ENCODE measurements around the gene SHCBP1. TPM values are rescaled to one million over a fixed set of nuclear protein-coding genes. Genes with fewer than 3 reads are reported as not detected.

Gene SHCBP1
- total and polyA plus RNA-seq, 9 of the 15 experiments (the other 6 are each of a cell fraction or from before 2014, with no cell fraction given), result 6.2 to 29.6 (median 19.7) TPM

DNA sequence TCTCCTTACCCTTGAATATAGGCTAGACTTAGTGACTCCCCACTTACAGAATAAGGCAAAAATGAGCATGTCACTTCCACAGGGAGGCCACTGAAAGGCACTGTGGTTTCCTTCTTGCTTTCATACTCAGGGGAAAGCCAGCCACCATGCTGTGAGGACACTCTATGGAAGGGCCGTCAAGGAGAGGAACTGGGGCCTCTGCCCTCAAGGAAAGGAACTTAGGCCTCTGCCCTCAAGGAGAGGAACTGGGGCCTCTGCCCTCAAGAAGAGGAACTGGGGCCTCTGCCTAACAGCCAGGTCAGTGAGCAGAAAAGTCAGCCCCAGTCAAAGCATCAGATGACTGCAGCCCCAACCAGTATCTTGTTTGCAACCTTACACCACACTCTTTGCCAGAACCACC is 37.7 kb upstream of the SHCBP1 start:
- H3K4me2 ChIP-seq (ENCODE audit: insufficient read depth, low read length), result no peak overlapping the region
- TF ChIP-seq ZNF347 (CRISPR knock-in tag; IDR thresholded peaks at IDR 0.05; ENCODE audit: low read depth), result no peak
- TF ChIP-seq SPI1 (IDR thresholded peaks at IDR 0.05; ENCODE audit: borderline replicate concordance, low read depth, low read length), result peak; percentile 89; the same call in 1 of the 2 replicates
- no peaks in the 10 kb centered on the region for H3K9me1 ChIP-seq (ENCODE audit: control insufficient read depth, insufficient read depth, low read length)
- in situ Hi-C loops (cut with MboI), result loop anchor here (25.0 kb wide), 1 partner anchor 253 kb away; no protein-coding TSS in a partner anchor
- DNase-seq (ENCODE audit: extremely low read depth in 1 of 4, low spot score in 3 of 4), result no peak
- H3K27me3 ChIP-seq (ENCODE audit: control insufficient read depth in 2 of 2, insufficient read depth in 2 of 2, low read length in 2 of 2), result no peaks in the 10 kb centered on the region
- peaks cover 46% of the 10 kb centered on the region; the same call in 2 of the 3 replicates for H3K36me3 ChIP-seq (ENCODE audit: control insufficient read depth, insufficient read depth, low read length)
- H3K9me3 ChIP-seq (replicated peaks; ENCODE audit: control insufficient read depth, insufficient read depth, low read depth, low read length), result no peaks in the 10 kb centered on the region
- H3K27ac ChIP-seq (ENCODE audit: extremely low read depth, low read depth, low read length), result no peak overlapping the region
- WGBS (ENCODE audit: insufficient coverage, low coverage, missing lambda C conversion rate), result 41% methylated on average over 1 of the region's 1 CpG
- H3K4me3 ChIP-seq, result no peak overlapping the region
- H2AFZ ChIP-seq (ENCODE audit: low read depth, low read length), result no peak overlapping the region
- H3K79me2 ChIP-seq (ENCODE audit: control insufficient read depth, insufficient read depth, low read length), result no peaks in the 10 kb centered on the region
- peak; percentile 63 for ATAC-seq
- ChIA-PET POLR2A (interaction anchor here (0.6 to 1.2 kb wide), 2 partner anchors 10 to 29 kb away, joined by 3 read pairs; no protein-coding TSS in a partner anchor), CTCF (ENCODE audit: low intra/inter-chr PET ratio) (no interaction called here)
- FAIRE-seq, result no peak
- H3K4me1 ChIP-seq (replicated peaks in 1 of 2; ENCODE audit: control insufficient read depth in 2 of 2, insufficient read depth in 2 of 2, low read length in 2 of 2), result no peaks in the 10 kb centered on the region; a peak in 1 of 5 replicates
- no peak overlapping the region for H3K9ac ChIP-seq (ENCODE audit: insufficient read depth in 1 of 2, low read depth in 2 of 2, low read length in 2 of 2)
- no TSS peak for BruUV-seq (replicated peaks)
- no peaks in the 10 kb centered on the region for H4K20me1 ChIP-seq (replicated peaks; ENCODE audit: control insufficient read depth, insufficient read depth, low read length)
- intact Hi-C loops (cut with micrococcal nuclease), result no loop called here

DNA sequence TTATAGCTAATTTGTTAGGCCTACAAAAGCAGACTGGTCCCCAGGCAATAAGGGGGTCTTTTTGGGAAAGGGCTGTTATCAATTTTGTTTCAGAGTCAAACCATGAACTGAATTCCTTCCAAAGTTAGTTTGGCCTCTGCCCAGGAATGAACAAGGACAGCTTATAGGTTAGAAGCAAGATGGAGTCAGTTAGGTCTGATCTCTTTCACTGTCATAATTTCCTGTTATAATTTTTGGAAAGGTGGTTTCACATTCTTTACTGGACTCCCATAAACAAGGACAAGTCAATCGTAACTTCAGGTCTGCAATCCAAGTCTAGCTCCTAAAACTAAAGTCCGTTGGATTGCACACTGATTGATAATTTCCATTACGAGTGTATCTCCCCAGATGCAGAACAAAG is 30.1 kb upstream of the SHCBP1 start:
- POLR2A ChIA-PET, result no interaction called here
- Histone ChIP-seq H3K27me3 (ENCODE audit: control insufficient read depth in 2 of 2, insufficient read depth in 2 of 2, low read length in 2 of 2) (peaks cover 0 to 5% of the 10 kb centered on the region in 2 experiments; a peak in 1 of 5 replicates), H3K79me2 (ENCODE audit: control insufficient read depth, insufficient read depth, low read length) (no peaks in the 10 kb centered on the region), H3K9me1 (ENCODE audit: control insufficient read depth, insufficient read depth, low read length) (no peaks in the 10 kb centered on the region), H3K27ac (ENCODE audit: extremely low read depth, low read depth, low read length) (no peak overlapping the region), H2AFZ (ENCODE audit: low read depth, low read length) (no peak overlapping the region), H3K4me1 (replicated peaks in 1 of 2; ENCODE audit: control insufficient read depth in 2 of 2, insufficient read depth in 2 of 2, low read length in 2 of 2) (peaks cover 4 to 8% of the 10 kb centered on the region in 2 experiments; a peak in 3 of 5 replicates), H3K9me3 (replicated peaks; ENCODE audit: control insufficient read depth, insufficient read depth, low read depth, low read length) (no peaks in the 10 kb centered on the region), H3K4me2 (ENCODE audit: insufficient read depth, low read length) (no peak overlapping the region), H3K4me3 (no peak overlapping the region), H3K9ac (ENCODE audit: insufficient read depth in 1 of 2, low read depth in 2 of 2, low read length in 2 of 2) (no peak overlapping the region), H3K36me3 (ENCODE audit: control insufficient read depth, insufficient read depth, low read length) (no peaks in the 10 kb centered on the region), H4K20me1 (replicated peaks; ENCODE audit: control insufficient read depth, insufficient read depth, low read length) (no peaks in the 10 kb centered on the region)
- ATAC-seq, result no peak
- intact Hi-C loops (cut with micrococcal nuclease) (no loop called here), in situ Hi-C loops (cut with MboI) (loop anchor here (25.0 kb wide), 1 partner anchor 261 kb away; no protein-coding TSS in a partner anchor)
- no peak for FAIRE-seq
- WGBS (ENCODE audit: insufficient coverage, low coverage, missing lambda C conversion rate), result 23% methylated on average over 3 of the region's 3 CpGs
- no TSS peak for BruUV-seq (replicated peaks)
- no peak for DNase-seq (ENCODE audit: extremely low read depth in 1 of 4, low spot score in 3 of 4)
- CTCF ChIA-PET (ENCODE audit: low intra/inter-chr PET ratio), result no interaction called here
- 0 out of 2 replicates have a peak, but pooled peaks have one; percentile 24 for TF ChIP-seq ZNF644 (tag; IDR thresholded peaks at IDR 0.05; ENCODE audit: low read depth)
- TF ChIP-seq, protein P1, sequence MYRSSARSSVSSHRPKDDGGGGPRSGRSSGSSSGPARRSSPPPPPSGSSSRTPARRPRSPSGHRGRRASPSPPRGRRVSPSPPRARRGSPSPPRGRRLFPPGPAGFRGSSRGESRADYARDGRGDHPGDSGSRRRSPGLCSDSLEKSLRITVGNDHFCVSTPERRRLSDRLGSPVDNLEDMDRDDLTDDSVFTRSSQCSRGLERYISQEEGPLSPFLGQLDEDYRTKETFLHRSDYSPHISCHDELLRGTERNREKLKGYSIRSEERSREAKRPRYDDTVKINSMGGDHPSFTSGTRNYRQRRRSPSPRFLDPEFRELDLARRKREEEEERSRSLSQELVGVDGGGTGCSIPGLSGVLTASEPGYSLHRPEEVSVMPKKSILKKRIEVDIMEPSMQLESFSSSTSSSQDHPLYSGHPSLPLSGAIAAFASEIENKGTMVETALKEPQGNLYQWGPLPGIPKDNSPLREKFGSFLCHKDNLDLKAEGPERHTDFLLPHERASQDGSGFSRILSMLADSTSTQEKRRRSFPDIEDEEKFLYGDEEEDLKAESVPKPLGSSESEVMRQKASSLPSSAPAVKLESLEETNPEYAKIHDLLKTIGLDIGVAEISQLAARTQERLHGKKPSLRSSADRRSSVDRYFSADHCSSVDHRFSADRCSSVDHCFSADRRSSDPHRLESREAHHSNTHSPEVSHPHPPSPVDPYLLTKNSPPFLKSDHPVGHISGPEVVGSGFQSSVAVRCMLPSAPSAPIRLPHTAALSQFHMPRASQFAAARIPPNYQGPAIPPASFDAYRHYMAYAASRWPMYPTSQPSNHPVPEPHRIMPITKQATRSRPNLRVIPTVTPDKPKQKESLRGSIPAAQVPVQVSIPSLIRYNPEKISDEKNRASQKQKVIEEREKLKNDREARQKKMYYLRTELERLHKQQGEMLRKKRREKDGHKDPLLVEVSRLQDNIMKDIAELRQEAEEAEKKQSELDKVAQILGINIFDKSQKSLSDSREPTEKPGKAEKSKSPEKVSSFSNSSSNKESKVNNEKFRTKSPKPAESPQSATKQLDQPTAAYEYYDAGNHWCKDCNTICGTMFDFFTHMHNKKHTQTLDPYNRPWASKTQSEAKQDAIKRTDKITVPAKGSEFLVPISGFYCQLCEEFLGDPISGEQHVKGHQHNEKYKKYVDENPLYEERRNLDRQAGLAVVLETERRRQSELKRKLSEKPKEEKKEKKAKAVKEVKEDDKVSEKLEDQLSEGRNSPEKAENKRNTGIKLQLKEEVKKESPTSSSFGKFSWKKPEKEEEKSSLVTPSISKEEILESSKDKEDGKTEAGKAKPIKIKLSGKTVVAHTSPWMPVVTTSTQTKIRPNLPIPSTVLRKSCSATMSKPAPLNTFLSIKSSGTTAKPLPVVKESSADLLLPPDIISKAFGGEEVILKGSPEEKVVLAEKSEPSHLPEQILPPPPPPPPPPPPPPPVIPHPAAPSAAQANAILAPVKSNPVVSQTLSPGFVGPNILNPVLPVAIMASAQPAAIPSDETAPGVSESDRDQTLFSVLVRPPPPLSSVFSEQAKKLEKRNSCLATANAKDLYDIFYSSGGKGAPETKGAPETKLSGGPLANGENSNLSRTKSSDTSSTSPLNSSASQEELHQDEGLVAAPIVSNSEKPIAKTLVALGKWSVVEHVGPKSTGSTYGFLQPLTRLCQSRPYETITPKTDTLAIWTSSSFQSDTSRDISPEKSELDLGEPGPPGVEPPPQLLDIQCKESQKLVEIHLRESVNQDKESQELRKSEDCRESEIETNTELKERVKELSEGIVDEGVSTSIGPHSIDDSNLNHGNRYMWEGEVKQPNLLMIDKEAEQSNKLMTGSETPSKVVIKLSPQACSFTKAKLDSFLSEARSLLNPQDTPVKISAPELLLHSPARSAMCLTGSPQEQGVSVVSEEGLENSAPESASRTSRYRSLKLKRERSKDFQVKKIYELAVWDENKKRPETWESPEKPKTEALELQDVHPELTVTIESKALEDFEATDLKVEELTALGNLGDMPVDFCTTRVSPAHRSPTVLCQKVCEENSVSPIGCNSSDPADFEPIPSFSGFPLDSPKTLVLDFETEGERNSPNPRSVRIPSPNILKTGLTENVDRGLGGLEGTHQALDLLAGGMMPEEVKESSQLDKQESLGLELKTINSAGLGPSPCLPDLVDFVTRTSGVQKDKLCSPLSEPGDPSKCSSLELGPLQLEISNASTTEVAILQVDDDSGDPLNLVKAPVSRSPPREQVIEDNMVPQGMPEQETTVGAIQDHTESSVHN (IDR thresholded peaks at IDR 0.05; ENCODE audit: borderline replicate concordance in 1 of 2, low read depth in 1 of 2), result no peak
- peak; percentile 85 for TF ChIP-seq DDX20 (tag; IDR thresholded peaks at IDR 0.05; ENCODE audit: low read depth)
- TF ChIP-seq NR2C1 (IDR thresholded peaks at IDR 0.05), result no peak
- TF ChIP-seq NR2C1 (tag; IDR thresholded peaks at IDR 0.05), result 0 out of 2 replicates have a peak, but pooled peaks have one; percentile 43

Data from K562 (cell line).